Coronary artery (tissue), 2 donors: ENCODE measurements around the gene OVAAL.

ENCODE experiments used
- DNase-seq: peaks from one replicate; pipeline ENCODE4 v3.0.0-alpha.2; 2017; ENCODE audit warnings: low spot score
- H3K27ac ChIP-seq, 2 donors: fragments of 200-600 bp; sonication (generic); one replicate each; pipeline ENCODE4 v1.5.1; 2016 to 2019
- H3K4me3 ChIP-seq: fragments of 200-600 bp; sonication (generic); 2 replicates; pipeline ENCODE4 v1.5.1; 2016; ENCODE audit warnings: mild to moderate bottlenecking, moderate library complexity
- TF ChIP-seq, protein P1 (sequence below): fragments of 200-600 bp; sonication (generic); IDR thresholded peaks from one replicate; pipeline ENCODE4 v1.5.1; 2019; ENCODE audit warnings: antibody characterized with exemption

The OVAAL gene

DNA sequence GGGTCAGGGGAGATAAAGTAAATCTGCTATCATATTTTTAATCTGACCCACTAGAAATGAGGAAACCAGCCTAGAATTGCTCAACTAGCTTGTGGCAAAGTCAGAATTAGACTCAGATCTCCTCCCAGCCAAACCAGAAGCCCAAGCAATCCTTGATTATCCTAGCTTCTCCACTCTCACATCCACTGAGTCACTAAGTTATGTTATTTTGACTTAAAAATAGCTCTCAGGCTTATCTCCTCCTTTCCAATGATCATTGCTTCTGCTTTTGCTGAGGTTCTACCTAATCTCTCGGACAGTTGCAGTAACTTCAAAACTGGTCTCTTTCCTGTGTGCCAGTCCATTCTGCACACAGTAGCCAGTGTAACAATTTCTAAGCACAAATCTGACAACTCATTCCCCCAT, 22.9 kb downstream of the OVAAL start:
- H3K4me3 ChIP-seq = no peak overlapping the region
- TF ChIP-seq, protein P1, sequence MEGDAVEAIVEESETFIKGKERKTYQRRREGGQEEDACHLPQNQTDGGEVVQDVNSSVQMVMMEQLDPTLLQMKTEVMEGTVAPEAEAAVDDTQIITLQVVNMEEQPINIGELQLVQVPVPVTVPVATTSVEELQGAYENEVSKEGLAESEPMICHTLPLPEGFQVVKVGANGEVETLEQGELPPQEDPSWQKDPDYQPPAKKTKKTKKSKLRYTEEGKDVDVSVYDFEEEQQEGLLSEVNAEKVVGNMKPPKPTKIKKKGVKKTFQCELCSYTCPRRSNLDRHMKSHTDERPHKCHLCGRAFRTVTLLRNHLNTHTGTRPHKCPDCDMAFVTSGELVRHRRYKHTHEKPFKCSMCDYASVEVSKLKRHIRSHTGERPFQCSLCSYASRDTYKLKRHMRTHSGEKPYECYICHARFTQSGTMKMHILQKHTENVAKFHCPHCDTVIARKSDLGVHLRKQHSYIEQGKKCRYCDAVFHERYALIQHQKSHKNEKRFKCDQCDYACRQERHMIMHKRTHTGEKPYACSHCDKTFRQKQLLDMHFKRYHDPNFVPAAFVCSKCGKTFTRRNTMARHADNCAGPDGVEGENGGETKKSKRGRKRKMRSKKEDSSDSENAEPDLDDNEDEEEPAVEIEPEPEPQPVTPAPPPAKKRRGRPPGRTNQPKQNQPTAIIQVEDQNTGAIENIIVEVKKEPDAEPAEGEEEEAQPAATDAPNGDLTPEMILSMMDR = no peak
- no peak overlapping the region for H3K27ac ChIP-seq
- no peak for DNase-seq

DNA sequence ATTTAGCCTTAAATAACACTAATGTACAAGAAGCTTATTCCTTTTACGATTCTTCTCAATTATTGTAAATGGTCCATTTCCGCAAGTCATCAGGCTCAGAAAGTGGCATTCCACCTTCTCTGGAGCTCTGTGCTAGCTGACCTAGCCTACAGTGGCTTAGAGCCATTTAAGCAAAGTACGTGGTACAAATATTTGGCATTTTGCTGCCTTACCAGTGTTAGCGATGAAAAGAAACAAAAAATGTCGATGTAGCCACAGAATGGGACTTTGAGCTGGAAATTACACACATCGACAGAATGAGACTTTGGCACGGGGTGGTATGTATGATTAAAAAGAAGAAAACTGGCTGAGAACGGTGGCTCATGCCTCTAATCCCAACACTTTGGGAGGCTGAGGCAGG, 26.1 kb downstream of the OVAAL start:
- H3K27ac ChIP-seq = no peak overlapping the region
- TF ChIP-seq, protein P1 = no peak
- H3K4me3 ChIP-seq = no peak overlapping the region
- no peak for DNase-seq

DNA sequence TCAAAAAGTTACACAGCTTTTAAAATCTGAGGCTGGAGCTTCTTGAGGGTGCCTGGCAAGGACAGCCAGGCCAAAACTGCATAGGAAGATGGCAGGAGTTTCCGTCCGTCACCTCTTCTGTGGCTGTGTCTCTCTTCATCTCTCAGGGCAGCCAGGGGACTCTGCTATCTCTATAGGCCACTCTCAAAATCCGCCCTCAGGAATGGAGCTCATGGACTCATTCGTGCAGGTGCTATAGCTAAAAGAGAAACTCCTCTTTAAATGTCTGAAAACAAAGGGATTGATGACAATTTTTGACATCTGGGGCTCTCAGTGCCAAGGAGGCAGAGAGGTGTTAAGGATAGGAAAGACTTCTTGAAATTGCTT, 27.2 kb downstream of the OVAAL start:
- TF ChIP-seq, protein P1 = no peak
- H3K4me3 ChIP-seq = no peak overlapping the region
- no peak for DNase-seq
- no peak overlapping the region for H3K27ac ChIP-seq

DNA sequence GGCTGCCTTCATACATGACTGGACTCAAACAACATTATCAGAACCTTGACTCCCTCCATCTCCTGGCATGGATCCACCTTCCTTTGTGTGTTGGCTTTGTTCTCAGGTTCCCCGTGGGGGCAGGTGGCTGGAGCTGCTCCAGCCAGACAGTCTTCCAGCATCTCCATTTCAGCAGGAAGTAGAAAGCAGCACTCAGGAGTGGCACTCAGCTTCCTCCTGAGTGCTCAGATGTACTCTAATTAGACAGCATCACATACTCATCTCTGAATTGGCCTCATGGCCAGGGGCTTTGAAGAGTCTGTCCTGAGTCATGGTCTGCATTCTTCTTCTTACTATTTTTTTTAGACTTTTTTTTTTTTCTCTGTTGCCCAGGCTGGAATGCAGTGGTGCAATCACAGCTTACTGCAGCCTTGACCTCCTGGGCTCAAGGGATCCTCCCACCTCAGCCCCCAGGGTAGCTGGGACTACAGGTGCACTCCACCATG, 27.9 kb downstream of the OVAAL start:
- Histone ChIP-seq H3K27ac (no peak overlapping the region), H3K4me3 (no peak overlapping the region)
- TF ChIP-seq, protein P1 = no peak
- no peak for DNase-seq

DNA sequence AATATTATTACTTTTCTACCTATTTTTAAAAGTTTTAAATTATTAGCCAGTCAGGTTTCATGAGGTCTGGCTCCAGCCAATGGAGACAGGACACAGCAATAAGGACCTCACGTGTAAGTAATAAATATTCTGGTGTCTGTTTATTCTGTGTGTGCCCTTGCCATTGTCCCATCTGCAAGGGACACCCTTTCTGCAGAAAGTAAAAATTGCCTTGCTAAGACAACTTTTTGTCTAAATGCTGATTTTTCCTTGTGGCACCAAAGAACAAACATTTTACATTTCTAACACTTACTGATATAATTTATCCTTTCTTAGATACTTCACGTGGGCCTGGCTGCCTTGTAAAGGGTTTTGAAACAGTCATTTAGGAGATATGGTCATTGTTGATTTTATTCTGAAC, 29.4 kb downstream of the OVAAL start:
- no peak for DNase-seq
- TF ChIP-seq, protein P1 = no peak
- H3K27ac ChIP-seq = no peak overlapping the region
- no peak overlapping the region for H3K4me3 ChIP-seq

DNA sequence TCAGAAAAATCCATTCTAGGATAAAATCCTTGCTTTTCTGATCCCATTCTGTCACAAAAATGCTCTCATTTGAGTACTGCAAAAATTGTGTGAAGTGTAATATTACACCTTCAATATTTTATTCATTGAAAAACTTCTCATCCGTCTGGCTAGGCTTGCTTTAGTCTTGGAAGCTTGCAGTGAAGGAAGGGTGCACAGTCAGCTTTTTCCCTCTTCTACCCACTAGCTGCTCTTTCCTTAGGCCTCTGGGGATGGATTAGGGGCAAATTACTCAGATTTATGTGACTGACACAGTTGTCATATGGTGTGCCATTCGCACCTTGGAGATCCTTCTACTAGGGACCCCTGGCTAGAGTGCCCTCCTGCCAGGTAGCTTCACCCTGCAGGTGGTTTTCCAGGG, 32.1 kb downstream of the OVAAL start:
- DNase-seq = no peak
- TF ChIP-seq, protein P1 = no peak
- Histone ChIP-seq H3K27ac (no peak overlapping the region), H3K4me3 (no peak overlapping the region)

DNA sequence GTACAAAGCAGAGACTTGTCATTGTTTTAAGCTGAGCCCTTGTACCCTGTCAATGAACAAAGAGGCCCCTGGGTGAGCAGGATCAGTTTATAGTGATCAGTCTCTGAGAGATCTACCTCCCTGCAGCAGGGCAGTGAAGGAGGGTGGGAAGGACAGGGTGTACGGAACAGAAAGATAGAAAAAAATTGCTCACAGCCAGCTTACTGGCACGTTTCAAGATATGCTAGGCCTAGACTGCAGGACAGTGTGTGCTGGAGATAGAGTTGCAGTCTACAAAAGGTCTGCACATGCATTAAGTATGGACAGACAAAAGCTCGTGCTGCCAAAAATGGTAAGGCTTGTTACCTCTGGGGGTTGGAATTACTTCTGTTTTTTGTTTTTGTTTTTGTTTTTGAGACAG, 34.6 kb downstream of the OVAAL start:
- TF ChIP-seq, protein P1 = no peak
- DNase-seq = no peak
- Histone ChIP-seq H3K27ac (no peak overlapping the region), H3K4me3 (no peak overlapping the region)
